Kasumi-1 (cell line): ENCODE measurements around the gene TLCD2.
"Not testable (repeated sequence)": the region's sequence is repeated elsewhere in the genome, so short reads cannot be mapped to it uniquely, and the experiment has no call there.

Experiments used
- DNase-seq, 2 experiments: peaks; one replicate each; lab custom pipeline; 2025; lab: John Stamatoyannopoulos, UW

The TLCD2 gene

GRCh38 chr17:1716076-1716911 lies 6.1 kb upstream of the TLCD2 start:
- peak; percentile 93 to 94 for DNase-seq

GRCh38 chr17:1715803-1716075 lies 5.6 kb upstream of the TLCD2 start:
- no peak for DNase-seq

GRCh38 chr17:1714980-1715802 lies 5.0 kb upstream of the TLCD2 start:
- DNase-seq: no peak

GRCh38 chr17:1714427-1714979 lies 4.3 kb upstream of the TLCD2 start:
- DNase-seq: peak in 1 of 2 experiments; percentile 12

GRCh38 chr17:1713878-1714426 lies 3.8 kb upstream of the TLCD2 start:
- no peak for DNase-seq

- DNase-seq: no peak
Observed at GRCh38 chr17:1713160-1713877, 3.1 kb upstream of the TLCD2 start.

GRCh38 chr17:1712271-1712670 lies 2.1 kb upstream of the TLCD2 start:
- no peak for DNase-seq

- no peak for DNase-seq
Observed at GRCh38 chr17:1711804-1712203, 1.6 kb upstream of the TLCD2 start.

- DNase-seq: no peak
Observed at GRCh38 chr17:1710807-1711553, 803 bp upstream of the TLCD2 start.

- no peak for DNase-seq
Observed at GRCh38 chr17:1709403-1709951, 700 bp downstream of the TLCD2 start.

GRCh38 chr17:1708791-1709346 lies 1.3 kb downstream of the TLCD2 start:
- not testable (repeated sequence) for DNase-seq

GRCh38 chr17:1707107-1707506 lies 3.1 kb downstream of the TLCD2 start:
- no peak for DNase-seq

- DNase-seq: no peak
Observed at GRCh38 chr17:1705004-1705403, 5.2 kb downstream of the TLCD2 start.

GRCh38 chr17:1703063-1703462 lies 7.1 kb downstream of the TLCD2 start:
- DNase-seq: no peak

GRCh38 chr17:1699891-1700290 lies 10.3 kb downstream of the TLCD2 start:
- DNase-seq: not testable (repeated sequence)

GRCh38 chr17:1697681-1698080 lies 12.5 kb downstream of the TLCD2 start:
- no peak for DNase-seq

- DNase-seq: no peak
Observed at GRCh38 chr17:1695365-1695764, 14.8 kb downstream of the TLCD2 start.

- no peak for DNase-seq
Observed at GRCh38 chr17:1693339-1693738, 16.8 kb downstream of the TLCD2 start.

GRCh38 chr17:1690544-1691221 lies 19.5 kb downstream of the TLCD2 start:
- DNase-seq: no peak

GRCh38 chr17:1688405-1688804 lies 21.8 kb downstream of the TLCD2 start:
- not testable (repeated sequence) for DNase-seq
